Fibroblast of lung (primary cell): ENCODE data around the gene SEMA6A. TPM values are rescaled to one million over a fixed set of nuclear protein-coding genes. Genes with fewer than 3 reads are reported as not detected.

ENCODE experiments used
- DNase-seq, 2 donors: peaks; one replicate each; pipeline versions ENCODE4 v3.0.0 to v3.0.0-alpha.2; 2010; ENCODE audit warnings: low read depth in 2 of 2
- H2AFZ ChIP-seq: 2 replicates; pipeline ENCODE4 v1.5.1; 2012; ENCODE audit warnings: low read length, control low read depth, inconsistent platforms
- H3K27ac ChIP-seq: 2 replicates; pipeline ENCODE4 v1.5.1; 2011; ENCODE audit warnings: low read length, control low read depth; ENCODE audit not compliant: insufficient read depth
- H3K27me3 ChIP-seq: 2 replicates; pipeline ENCODE4 v1.5.1; 2011; ENCODE audit warnings: mild to moderate bottlenecking, low read length; ENCODE audit not compliant: control insufficient read depth, insufficient read depth
- H3K36me3 ChIP-seq: 2 replicates; pipeline ENCODE4 v1.5.1; 2011; ENCODE audit warnings: low read length; ENCODE audit not compliant: control insufficient read depth, insufficient read depth
- H3K4me1 ChIP-seq: 2 replicates; pipeline ENCODE4 v1.5.1; 2011; ENCODE audit warnings: low read length; ENCODE audit not compliant: control insufficient read depth, insufficient read depth; ENCODE audit errors: extremely low read depth
- H3K4me2 ChIP-seq: 2 replicates; pipeline ENCODE4 v1.5.1; 2011; ENCODE audit warnings: low read length, control low read depth; ENCODE audit not compliant: insufficient read depth; ENCODE audit errors: extremely low read depth
- H3K4me3 ChIP-seq, 4 experiments: fragments of 200-600 bp in 1 of 4; sonication (generic) in 1 of 4; replicated peaks in 1 of 4; 2 replicates each; pipeline ENCODE4 v1.5.1; 2011 to 2016; ENCODE audit warnings: low read length in 4 of 4, low read depth in 3 of 4, mild to moderate bottlenecking in 3 of 4, control low read depth in 2 of 4, inconsistent platforms in 1 of 4, mixed read lengths in 1 of 4; ENCODE audit not compliant: insufficient read depth in 1 of 4; ENCODE audit errors: control extremely low read depth in 1 of 4
- H3K79me2 ChIP-seq: 2 replicates; pipeline ENCODE4 v1.5.1; 2012; ENCODE audit warnings: mild to moderate bottlenecking, low read length, inconsistent platforms; ENCODE audit not compliant: control insufficient read depth, insufficient read depth
- H3K9ac ChIP-seq: 2 replicates; pipeline ENCODE4 v1.5.1; 2011; ENCODE audit warnings: mild to moderate bottlenecking, low read length, control low read depth; ENCODE audit not compliant: insufficient read depth
- H3K9me3 ChIP-seq: 2 replicates; pipeline ENCODE4 v1.5.1; 2012; ENCODE audit warnings: low read depth, low read length; ENCODE audit not compliant: control insufficient read depth, insufficient read depth
- H4K20me1 ChIP-seq: 2 replicates; pipeline ENCODE4 v1.5.1; 2011; ENCODE audit warnings: low read length; ENCODE audit not compliant: control insufficient read depth, insufficient read depth; ENCODE audit errors: extremely low read depth
- CTCF ChIP-seq, 2 donors: IDR thresholded peaks in 1 of 2; conservative IDR thresholded peaks in 1 of 2; 1 replicate in 1 of 2; 2 replicates in 1 of 2; pipeline ENCODE4 v1.5.1; 2011 to 2012; ENCODE audit warnings: low read length in 2 of 2, control low read depth in 1 of 2, inconsistent platforms in 1 of 2, low read depth in 1 of 2, mild to moderate bottlenecking in 1 of 2
- EZH2 ChIP-seq: IDR thresholded peaks from 2 replicates; pipeline ENCODE4 v1.5.1; 2012; ENCODE audit warnings: low read length, control low read depth, mild to moderate bottlenecking; ENCODE audit errors: missing control alignments
- polyA plus RNA-seq, 2 donors: library from polyadenylated mRNA; depleted of rRNA in 1 of 2; stranded (reverse) in 1 of 2; unstranded in 1 of 2; fragments of >200 nt; gene quantifications; 2 replicates each; pipeline ENCODE4 v1.2.1, GENCODE V29; 2011 to 2012; ENCODE audit warnings: missing spikeins in 1 of 2
- total RNA-seq: library from RNA; depleted of rRNA; stranded (reverse); fragments of >200 nt; gene quantifications from 2 replicates; pipeline ENCODE4 v1.2.1, GENCODE V29; 2014

SEMA6A gene
- total and polyA plus RNA-seq, 2 donors (not counting 1 experiment from before 2014, with no cell fraction given) = 0.17 to 0.22 TPM

GRCh38 chr5:116604805-116605204 is 30.2 kb upstream of the SEMA6A start:
- Histone ChIP-seq H3K27me3 (no peaks in the 10 kb centered on the region), H2AFZ (no peak overlapping the region), H3K27ac (no peak overlapping the region), H3K4me1 (no peaks in the 10 kb centered on the region), H4K20me1 (no peaks in the 10 kb centered on the region), H3K36me3 (no peaks in the 10 kb centered on the region), H3K9me3 (no peaks in the 10 kb centered on the region), H3K4me3 (no peak overlapping the region), H3K79me2 (no peaks in the 10 kb centered on the region), H3K4me2 (no peak overlapping the region), H3K9ac (no peak overlapping the region)
- DNase-seq = no peak
- TF ChIP-seq EZH2 = no peak

GRCh38 chr5:116600876-116601275 is 26.3 kb upstream of the SEMA6A start:
- TF ChIP-seq EZH2 (no peak), CTCF (conservative IDR thresholded peaks at IDR 0.05 in 1 of 2, IDR thresholded peaks at IDR 0.05 in 1 of 2; ENCODE audit: low read depth in 1 of 2, low read length in 2 of 2) (no peak)
- no peaks in the 10 kb centered on the region for H3K79me2 ChIP-seq
- no peaks in the 10 kb centered on the region for H3K4me1 ChIP-seq
- H2AFZ ChIP-seq = no peak overlapping the region
- no peaks in the 10 kb centered on the region for H3K9me3 ChIP-seq
- no peak overlapping the region for H3K4me2 ChIP-seq
- H3K36me3 ChIP-seq = no peaks in the 10 kb centered on the region
- no peaks in the 10 kb centered on the region for H4K20me1 ChIP-seq
- no peak overlapping the region for H3K4me3 ChIP-seq
- no peak overlapping the region for H3K27ac ChIP-seq
- no peak overlapping the region for H3K9ac ChIP-seq
- H3K27me3 ChIP-seq = no peaks in the 10 kb centered on the region
- peak; percentile 59 to 63 for DNase-seq

- Histone ChIP-seq H2AFZ (no peak overlapping the region), H3K4me3 (no peak overlapping the region), H3K79me2 (no peaks in the 10 kb centered on the region), H3K9me3 (no peaks in the 10 kb centered on the region), H4K20me1 (no peaks in the 10 kb centered on the region), H3K9ac (no peak overlapping the region), H3K27me3 (no peaks in the 10 kb centered on the region), H3K4me1 (no peaks in the 10 kb centered on the region), H3K4me2 (no peak overlapping the region), H3K36me3 (no peaks in the 10 kb centered on the region), H3K27ac (no peak overlapping the region)
- DNase-seq = no peak
- TF ChIP-seq CTCF (conservative IDR thresholded peaks at IDR 0.05 in 1 of 2, IDR thresholded peaks at IDR 0.05 in 1 of 2; ENCODE audit: low read depth in 1 of 2, low read length in 2 of 2) = no peak
- no peak for TF ChIP-seq EZH2
These were observed 24.3 kb upstream of the SEMA6A start for GRCh38 chr5:116598911-116599310.
